HepG2 (cell line): Measurements from ENCODE around the gene PURB. TPM values are rescaled to one million over a fixed set of nuclear protein-coding genes. Genes with fewer than 3 reads are reported as not detected.
A peak's percentile ranks its signal among the peaks of the same experiment; 100 is the strongest.

Source experiments
- ETV6 ChIP-seq: sonication (generic); formaldehyde crosslinking; conservative IDR thresholded peaks from 2 replicates; pipeline ENCODE4 v1.4.0; 2020; ENCODE audit warnings: missing genetic modification reagents
- FOSL1 ChIP-seq: sonication (generic); formaldehyde crosslinking; IDR thresholded peaks from 2 replicates; pipeline ENCODE4 v1.9.0; 2021; ENCODE audit warnings: missing genetic modification reagents, borderline replicate concordance
- HIVEP1 ChIP-seq: sonication (generic); formaldehyde crosslinking; IDR thresholded peaks from 2 replicates; pipeline ENCODE4 v1.4.0; 2020; ENCODE audit warnings: mild to moderate bottlenecking, missing genetic modification reagents
- PAX8 ChIP-seq: sonication (generic); formaldehyde crosslinking; IDR thresholded peaks from 2 replicates; pipeline ENCODE4 v1.8.0; 2022; ENCODE audit warnings: mild to moderate bottlenecking, missing genetic modification reagents, borderline replicate concordance
- RBM22 ChIP-seq: fragments of 200-400 bp; formaldehyde crosslinking; optimal IDR thresholded peaks from 2 replicates; pipeline ENCODE3; 2017; ENCODE audit warnings: mild to moderate bottlenecking, low read length, moderate library complexity
- SNRNP70 ChIP-seq: fragments of 200-400 bp; formaldehyde crosslinking; IDR thresholded peaks from 2 replicates; pipeline ENCODE4 v1.6.1; 2017; ENCODE audit warnings: mild to moderate bottlenecking, low read depth, low read length, moderate library complexity
- SP1 ChIP-seq, 2 experiments: fragments of 450-650 bp in 1 of 2; sonication (generic) in 1 of 2; formaldehyde crosslinking in 1 of 2; IDR thresholded peaks; 2 replicates each; pipeline versions ENCODE4 v1.4.0 to v1.6.1; 2016 to 2020; ENCODE audit warnings: missing genetic modification reagents in 1 of 2
- WIZ ChIP-seq: sonication (generic); formaldehyde crosslinking; IDR thresholded peaks from 2 replicates; pipeline ENCODE4 v1.5.1; 2020; ENCODE audit warnings: mild to moderate bottlenecking, missing genetic modification reagents
- ZNF121 ChIP-seq: sonication (generic); formaldehyde crosslinking; IDR thresholded peaks from 2 replicates; pipeline ENCODE4 v1.5.0; 2020; ENCODE audit warnings: mild to moderate bottlenecking, missing genetic modification reagents
- ZNF3 ChIP-seq: IDR thresholded peaks from 2 replicates; pipeline ENCODE4 v1.7.0; 2017; ENCODE audit warnings: inconsistent platforms
- ZNF33B ChIP-seq: sonication (generic); formaldehyde crosslinking; IDR thresholded peaks from 2 replicates; pipeline ENCODE4 v1.5.1; 2020; ENCODE audit warnings: mild to moderate bottlenecking, missing genetic modification reagents
- ZNF432 ChIP-seq: sonication (generic); formaldehyde crosslinking; IDR thresholded peaks from 2 replicates; pipeline ENCODE4 v1.5.0; 2020; ENCODE audit warnings: missing genetic modification reagents, mild to moderate bottlenecking, borderline replicate concordance
- ZNF598 ChIP-seq: sonication (generic); formaldehyde crosslinking; IDR thresholded peaks from 2 replicates; pipeline ENCODE4 v1.5.1; 2020; ENCODE audit warnings: mild to moderate bottlenecking, missing genetic modification reagents, borderline replicate concordance
- ZNF660 ChIP-seq: sonication (generic); formaldehyde crosslinking; IDR thresholded peaks from 2 replicates; pipeline ENCODE4 v1.5.1; 2020; ENCODE audit warnings: mild to moderate bottlenecking, low read depth, missing genetic modification reagents, borderline replicate concordance
- ZNF670 ChIP-seq: sonication (generic); formaldehyde crosslinking; IDR thresholded peaks from 2 replicates; pipeline ENCODE4 v1.8.0; 2022; ENCODE audit warnings: mild to moderate bottlenecking, missing genetic modification reagents, borderline replicate concordance
- ZNF720 ChIP-seq: sonication (generic); formaldehyde crosslinking; IDR thresholded peaks from 2 replicates; pipeline ENCODE4 v1.4.0; 2020; ENCODE audit warnings: missing genetic modification reagents
- polyA plus RNA-seq, 8 experiments: library from polyadenylated mRNA; depleted of rRNA in 3 of 8; stranded (reverse) in 7 of 8; unstranded in 1 of 8; fragments of >200 nt; fragmentation: Illumina TruSeq in 4 of 8; extraction: Trizol in 4 of 8; gene quantifications; 2 replicates each; pipeline versions ENCODE4 v1.2.1 to v1.2.3, GENCODE V29; 2011 to 2016; ENCODE audit warnings: low read depth in 4 of 8, missing spikeins in 1 of 8, mixed read lengths in 1 of 8; ENCODE audit not compliant: insufficient read depth in 1 of 8
- total RNA-seq, 5 experiments: library from RNA; depleted of rRNA; stranded (reverse); fragments of >200 nt; fragmentation: Illumina TruSeq; extraction: Trizol; gene quantifications; 2 replicates each; pipeline ENCODE4 v1.2.3, GENCODE V29; 2016; ENCODE audit warnings: low read depth in 1 of 5
- TF ChIP-seq, protein P1 (sequence below): sonication (generic); formaldehyde crosslinking; IDR thresholded peaks from 2 replicates; pipeline ENCODE4 v1.4.0; 2020; ENCODE audit warnings: missing genetic modification reagents
- TF ChIP-seq, protein P2 (sequence below): sonication (generic); formaldehyde crosslinking; IDR thresholded peaks from 2 replicates; pipeline ENCODE4 v1.8.1; 2023; ENCODE audit warnings: mild to moderate bottlenecking, missing genetic modification reagents
- TF ChIP-seq, protein P3 (sequence below): sonication (generic); formaldehyde crosslinking; IDR thresholded peaks from 2 replicates; pipeline ENCODE4 v1.4.0; 2020; ENCODE audit warnings: missing genetic modification reagents
- TF ChIP-seq, protein P4 (sequence below): sonication (generic); formaldehyde crosslinking; conservative IDR thresholded peaks from 2 replicates; pipeline ENCODE4 v1.8.0; 2022; ENCODE audit warnings: low read depth, missing genetic modification reagents
- TF ChIP-seq, protein P5 (sequence below): sonication (generic); formaldehyde crosslinking; IDR thresholded peaks from 2 replicates; pipeline ENCODE4 v1.4.0; 2020; ENCODE audit warnings: missing genetic modification reagents

The PURB gene
- total and polyA plus RNA-seq, 2 of the 13 experiments (the other 11 are each of a cell fraction or from before 2014, with no cell fraction given), result 2.3 to 4.3 TPM

DNA sequence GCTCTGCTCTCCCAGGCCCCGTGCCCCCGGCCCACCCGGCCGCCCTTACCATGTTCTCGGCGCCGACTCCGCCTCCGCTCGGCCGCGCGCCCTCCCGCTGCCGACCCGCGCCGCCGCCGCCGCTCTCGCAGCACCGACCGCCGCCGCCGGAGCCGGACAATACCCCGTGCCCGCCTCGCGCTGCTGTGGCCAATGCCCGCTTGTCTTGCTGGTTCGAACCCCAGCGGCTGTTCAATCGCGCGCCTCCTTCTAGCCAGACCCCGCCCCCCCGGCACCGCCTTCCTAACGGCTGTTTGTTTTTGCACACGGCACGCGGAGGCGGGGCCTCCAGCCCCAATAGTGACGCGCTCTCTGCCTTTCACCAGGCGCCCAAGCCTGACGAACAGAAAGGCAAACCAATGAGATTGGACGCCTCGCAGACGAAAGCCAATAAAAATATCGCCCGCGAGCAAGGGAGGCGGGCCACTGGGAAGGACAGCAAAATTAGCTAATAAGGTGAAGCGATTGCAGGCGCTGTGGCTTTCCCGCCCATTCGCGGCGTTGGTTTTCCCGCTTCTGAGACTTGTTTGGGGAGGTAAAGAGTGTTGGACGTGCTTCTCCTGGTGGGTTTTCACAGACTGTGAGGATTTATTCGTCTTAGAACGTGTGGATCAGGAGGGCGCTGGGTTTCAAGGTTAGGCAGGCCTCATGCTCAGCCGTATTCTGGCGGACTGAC is 37.3 kb downstream of the PURB start, which contains the start of gene H2AZ2 (continued):
- TF ChIP-seq, protein P1, sequence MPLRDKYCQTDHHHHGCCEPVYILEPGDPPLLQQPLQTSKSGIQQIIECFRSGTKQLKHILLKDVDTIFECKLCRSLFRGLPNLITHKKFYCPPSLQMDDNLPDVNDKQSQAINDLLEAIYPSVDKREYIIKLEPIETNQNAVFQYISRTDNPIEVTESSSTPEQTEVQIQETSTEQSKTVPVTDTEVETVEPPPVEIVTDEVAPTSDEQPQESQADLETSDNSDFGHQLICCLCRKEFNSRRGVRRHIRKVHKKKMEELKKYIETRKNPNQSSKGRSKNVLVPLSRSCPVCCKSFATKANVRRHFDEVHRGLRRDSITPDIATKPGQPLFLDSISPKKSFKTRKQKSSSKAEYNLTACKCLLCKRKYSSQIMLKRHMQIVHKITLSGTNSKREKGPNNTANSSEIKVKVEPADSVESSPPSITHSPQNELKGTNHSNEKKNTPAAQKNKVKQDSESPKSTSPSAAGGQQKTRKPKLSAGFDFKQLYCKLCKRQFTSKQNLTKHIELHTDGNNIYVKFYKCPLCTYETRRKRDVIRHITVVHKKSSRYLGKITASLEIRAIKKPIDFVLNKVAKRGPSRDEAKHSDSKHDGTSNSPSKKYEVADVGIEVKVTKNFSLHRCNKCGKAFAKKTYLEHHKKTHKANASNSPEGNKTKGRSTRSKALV (CRISPR knock-in tag), result no peak
- TF ChIP-seq ZNF598 (CRISPR knock-in tag) (peak; percentile 66; the same call in 1 of the 2 replicates), ZNF660 (CRISPR knock-in tag) (no peak), ZNF33B (CRISPR knock-in tag) (no peak), FOSL1 (CRISPR knock-in tag) (no peak), WIZ (CRISPR knock-in tag) (no peak), ZNF432 (CRISPR knock-in tag) (no peak), RBM22 (no peak), ZNF720 (no peak), ETV6 (CRISPR knock-in tag) (no peak; the same call in 1 of the 2 replicates), ZNF3 (CRISPR knock-in tag) (no peak), SNRNP70 (no peak), ZNF670 (CRISPR knock-in tag) (peak; percentile 37; the same call in 1 of the 2 replicates), ZNF121 (CRISPR knock-in tag) (no peak), SP1 (IDR thresholded peaks at IDR 0.05) (no peak), SP1 (CRISPR knock-in tag; IDR thresholded peaks at IDR 0.05) (peak; percentile 96), HIVEP1 (CRISPR knock-in tag) (peak; percentile 66; the same call in 1 of the 2 replicates), PAX8 (no peak)
- TF ChIP-seq, protein P2, sequence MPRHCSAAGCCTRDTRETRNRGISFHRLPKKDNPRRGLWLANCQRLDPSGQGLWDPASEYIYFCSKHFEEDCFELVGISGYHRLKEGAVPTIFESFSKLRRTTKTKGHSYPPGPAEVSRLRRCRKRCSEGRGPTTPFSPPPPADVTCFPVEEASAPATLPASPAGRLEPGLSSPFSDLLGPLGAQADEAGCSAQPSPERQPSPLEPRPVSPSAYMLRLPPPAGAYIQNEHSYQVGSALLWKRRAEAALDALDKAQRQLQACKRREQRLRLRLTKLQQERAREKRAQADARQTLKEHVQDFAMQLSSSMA (CRISPR knock-in tag), result no peak
- TF ChIP-seq, protein P3, sequence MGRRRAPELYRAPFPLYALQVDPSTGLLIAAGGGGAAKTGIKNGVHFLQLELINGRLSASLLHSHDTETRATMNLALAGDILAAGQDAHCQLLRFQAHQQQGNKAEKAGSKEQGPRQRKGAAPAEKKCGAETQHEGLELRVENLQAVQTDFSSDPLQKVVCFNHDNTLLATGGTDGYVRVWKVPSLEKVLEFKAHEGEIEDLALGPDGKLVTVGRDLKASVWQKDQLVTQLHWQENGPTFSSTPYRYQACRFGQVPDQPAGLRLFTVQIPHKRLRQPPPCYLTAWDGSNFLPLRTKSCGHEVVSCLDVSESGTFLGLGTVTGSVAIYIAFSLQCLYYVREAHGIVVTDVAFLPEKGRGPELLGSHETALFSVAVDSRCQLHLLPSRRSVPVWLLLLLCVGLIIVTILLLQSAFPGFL, result no peak
- TF ChIP-seq, protein P4, sequence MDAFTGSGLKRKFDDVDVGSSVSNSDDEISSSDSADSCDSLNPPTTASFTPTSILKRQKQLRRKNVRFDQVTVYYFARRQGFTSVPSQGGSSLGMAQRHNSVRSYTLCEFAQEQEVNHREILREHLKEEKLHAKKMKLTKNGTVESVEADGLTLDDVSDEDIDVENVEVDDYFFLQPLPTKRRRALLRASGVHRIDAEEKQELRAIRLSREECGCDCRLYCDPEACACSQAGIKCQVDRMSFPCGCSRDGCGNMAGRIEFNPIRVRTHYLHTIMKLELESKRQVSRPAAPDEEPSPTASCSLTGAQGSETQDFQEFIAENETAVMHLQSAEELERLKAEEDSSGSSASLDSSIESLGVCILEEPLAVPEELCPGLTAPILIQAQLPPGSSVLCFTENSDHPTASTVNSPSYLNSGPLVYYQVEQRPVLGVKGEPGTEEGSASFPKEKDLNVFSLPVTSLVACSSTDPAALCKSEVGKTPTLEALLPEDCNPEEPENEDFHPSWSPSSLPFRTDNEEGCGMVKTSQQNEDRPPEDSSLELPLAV (CRISPR knock-in tag), result no peak
- TF ChIP-seq, protein P5, sequence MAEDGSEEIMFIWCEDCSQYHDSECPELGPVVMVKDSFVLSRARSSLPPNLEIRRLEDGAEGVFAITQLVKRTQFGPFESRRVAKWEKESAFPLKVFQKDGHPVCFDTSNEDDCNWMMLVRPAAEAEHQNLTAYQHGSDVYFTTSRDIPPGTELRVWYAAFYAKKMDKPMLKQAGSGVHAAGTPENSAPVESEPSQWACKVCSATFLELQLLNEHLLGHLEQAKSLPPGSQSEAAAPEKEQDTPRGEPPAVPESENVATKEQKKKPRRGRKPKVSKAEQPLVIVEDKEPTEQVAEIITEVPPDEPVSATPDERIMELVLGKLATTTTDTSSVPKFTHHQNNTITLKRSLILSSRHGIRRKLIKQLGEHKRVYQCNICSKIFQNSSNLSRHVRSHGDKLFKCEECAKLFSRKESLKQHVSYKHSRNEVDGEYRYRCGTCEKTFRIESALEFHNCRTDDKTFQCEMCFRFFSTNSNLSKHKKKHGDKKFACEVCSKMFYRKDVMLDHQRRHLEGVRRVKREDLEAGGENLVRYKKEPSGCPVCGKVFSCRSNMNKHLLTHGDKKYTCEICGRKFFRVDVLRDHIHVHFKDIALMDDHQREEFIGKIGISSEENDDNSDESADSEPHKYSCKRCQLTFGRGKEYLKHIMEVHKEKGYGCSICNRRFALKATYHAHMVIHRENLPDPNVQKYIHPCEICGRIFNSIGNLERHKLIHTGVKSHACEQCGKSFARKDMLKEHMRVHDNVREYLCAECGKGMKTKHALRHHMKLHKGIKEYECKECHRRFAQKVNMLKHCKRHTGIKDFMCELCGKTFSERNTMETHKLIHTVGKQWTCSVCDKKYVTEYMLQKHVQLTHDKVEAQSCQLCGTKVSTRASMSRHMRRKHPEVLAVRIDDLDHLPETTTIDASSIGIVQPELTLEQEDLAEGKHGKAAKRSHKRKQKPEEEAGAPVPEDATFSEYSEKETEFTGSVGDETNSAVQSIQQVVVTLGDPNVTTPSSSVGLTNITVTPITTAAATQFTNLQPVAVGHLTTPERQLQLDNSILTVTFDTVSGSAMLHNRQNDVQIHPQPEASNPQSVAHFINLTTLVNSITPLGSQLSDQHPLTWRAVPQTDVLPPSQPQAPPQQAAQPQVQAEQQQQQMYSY (CRISPR knock-in tag), result no peak
